SK-N-SH treated with all-trans-retinoic acid at 6 μM for 48 hours (cell line): Measurements from ENCODE around the gene ARF3.

Experiments
- CREB5 ChIP-seq: fragments of 250-450 bp; sonication (Bioruptor Pico); IDR thresholded peaks from 2 replicates; pipeline ENCODE4 v1.5.1; 2020; ENCODE audit warnings: low read depth, mild to moderate bottlenecking, moderate library complexity
- OSR1 ChIP-seq: fragments of 250-450 bp; sonication (Bioruptor Pico); IDR thresholded peaks from 2 replicates; pipeline ENCODE4 v1.8.0; 2022; ENCODE audit warnings: moderate library complexity, mild to moderate bottlenecking, inconsistent platforms
- RARB ChIP-seq: fragments of 250-450 bp; sonication (Bioruptor Pico); IDR thresholded peaks from 2 replicates; pipeline ENCODE4 v1.8.0; 2021; ENCODE audit warnings: mild to moderate bottlenecking, moderate library complexity
- ZC3H10 ChIP-seq: fragments of 250-450 bp; sonication (Bioruptor Pico); IDR thresholded peaks from 2 replicates; pipeline ENCODE4 v1.5.1; 2021; ENCODE audit warnings: mild to moderate bottlenecking, moderate library complexity
- ZFP3 ChIP-seq: fragments of 250-450 bp; sonication (Bioruptor Pico); IDR thresholded peaks from 2 replicates; pipeline ENCODE4 v1.5.0; 2020; ENCODE audit warnings: mild to moderate bottlenecking, moderate library complexity
- ZNF565 ChIP-seq: fragments of 450-650 bp; formaldehyde crosslinking; conservative IDR thresholded peaks from 2 replicates; pipeline ENCODE4 v1.5.0; 2020; ENCODE audit warnings: low read depth, mild to moderate bottlenecking, moderate library complexity
- ZNF8 ChIP-seq: fragments of 450-650 bp; formaldehyde crosslinking; IDR thresholded peaks from 2 replicates; pipeline ENCODE4 v1.5.0; 2020; ENCODE audit warnings: mild to moderate bottlenecking, moderate library complexity

GRCh38 chr12:48890657-48891418 lies 66.4 kb downstream of the ARF3 start:
- TF ChIP-seq ZNF8 (CRISPR knock-in tag) (no peak), ZC3H10 (no peak), RARB (CRISPR knock-in tag) (no peak), ZNF565 (CRISPR knock-in tag) (no peak), ZFP3 (CRISPR knock-in tag) (no peak), CREB5 (CRISPR knock-in tag) (no peak), OSR1 (CRISPR knock-in tag) (no peak)
